ENCODE measurements around the gene KLHDC4. TPM values are rescaled to one million over a fixed set of nuclear protein-coding genes. Genes with fewer than 3 reads are reported as not detected.
A peak's percentile ranks its signal among the peaks of the same experiment; 100 is the strongest.

KLHDC4 gene
- total and polyA plus RNA-seq, 9 of the 15 experiments (the other 6 are each of a cell fraction or from before 2014, with no cell fraction given): 1.3 to 68.1 (median 32.8) TPM

- TF ChIP-seq USF1 (CRISPR knock-in tag; IDR thresholded peaks at IDR 0.05): no peak
- peak; percentile 39; the same call in 1 of the 2 replicates for TF ChIP-seq GABPA (tag; conservative IDR thresholded peaks at IDR 0.05; ENCODE audit: low read depth)
- TF ChIP-seq MYBL2 (IDR thresholded peaks at IDR 0.05; ENCODE audit: low read depth): no peak
- no peak for TF ChIP-seq MYBL2 (CRISPR knock-in tag; IDR thresholded peaks at IDR 0.05; ENCODE audit: borderline replicate concordance)
- no peak for TF ChIP-seq SNRNP70 (optimal IDR thresholded peaks at IDR 0.05; ENCODE audit: low read depth, low read length)
- TF ChIP-seq PHF20 (IDR thresholded peaks at IDR 0.05; ENCODE audit: partially characterized antibody): no peak
- TF ChIP-seq CAMTA2 (CRISPR knock-in tag; conservative IDR thresholded peaks at IDR 0.05): no peak
- no peak for TF ChIP-seq PPARD (CRISPR knock-in tag; IDR thresholded peaks at IDR 0.05)
- TF ChIP-seq HNRNPLL (IDR thresholded peaks at IDR 0.05; ENCODE audit: low read depth, low read length, poor library complexity, severe bottlenecking): peak; percentile 60
- TF ChIP-seq ZNF274 (IDR thresholded peaks at IDR 0.05; ENCODE audit: borderline replicate concordance, low read depth, low read length): no peak
- TF ChIP-seq ZNF512 (tag; IDR thresholded peaks at IDR 0.05): no peak
- peak in 1 of 2 experiments; percentile 79; a peak in 1 of 4 replicates for TF ChIP-seq ZNF639 (CRISPR knock-in tag; conservative IDR thresholded peaks at IDR 0.05 in 1 of 2, IDR thresholded peaks at IDR 0.05 in 1 of 2)
- TF ChIP-seq HDAC1 (IDR thresholded peaks at IDR 0.05): peak in 1 of 2 experiments; percentile 44; a peak in 2 of 4 replicates
- peak; percentile 96; the same call in 1 of the 2 replicates for TF ChIP-seq RBM14 (IDR thresholded peaks at IDR 0.05; ENCODE audit: borderline replicate concordance, insufficient read depth, low read depth, low read length)
- TF ChIP-seq SUPT5H (IDR thresholded peaks at IDR 0.05): no peak
- no peak for TF ChIP-seq ZNF445 (CRISPR knock-in tag; IDR thresholded peaks at IDR 0.05; ENCODE audit: low read depth)
- TF ChIP-seq STAT5A (IDR thresholded peaks at IDR 0.05; ENCODE audit: borderline replicate concordance, low read length): no peak
These were observed 13.2 kb upstream of the KLHDC4 start (continued) for GRCh38 chr16:87778830-87779579.
